ENCODE data around the gene CCDC88A. TPM values are rescaled to one million over a fixed set of nuclear protein-coding genes. Genes with fewer than 3 reads are reported as not detected.
"Not testable (repeated sequence)": the region's sequence is repeated elsewhere in the genome, so short reads cannot be mapped to it uniquely, and the experiment has no call there.

The CCDC88A gene
- total RNA-seq, 1 experiment from 2014 or later, result 21.6 TPM

GRCh38 chr2:55391615-55392242 is 27.9 kb downstream of the CCDC88A start:
- Histone ChIP-seq H3K36me3 (ENCODE audit: low read depth, low read length) (no peaks in the 10 kb centered on the region), H3K4me3 (ENCODE audit: low read length) (no peak overlapping the region), H3K9me2 (replicated peaks; ENCODE audit: low read length) (no peaks in the 10 kb centered on the region), H3K9me3 (ENCODE audit: low read length) (no peaks in the 10 kb centered on the region), H3K27me3 (ENCODE audit: low read length) (no peaks in the 10 kb centered on the region), H3K4me2 (ENCODE audit: low read length) (no peak overlapping the region), H3K4me1 (ENCODE audit: insufficient read depth, low read length) (no peaks in the 10 kb centered on the region), H4K20me1 (ENCODE audit: low read length) (no peaks in the 10 kb centered on the region), H3K79me2 (ENCODE audit: low read length) (no peaks in the 10 kb centered on the region), H3F3A (ENCODE audit: low read length, unreplicated experiment) (no peaks in the 10 kb centered on the region), H2AFZ (ENCODE audit: low read length) (no peak overlapping the region), H3K27ac (ENCODE audit: low read length) (no peak overlapping the region), H3K9ac (ENCODE audit: low read length) (no peak overlapping the region)
- POLR2A ChIA-PET (ENCODE audit: unreplicated experiment), result no interaction called here
- no TSS peak for BruUV-seq (replicated peaks)
- CTCF ChIA-PET, result no interaction called here
- TF ChIP-seq EZH2 (IDR thresholded peaks at IDR 0.05; ENCODE audit: low read length, unreplicated experiment), result no peak
- TF ChIP-seq EZH2phosphoT487 (IDR thresholded peaks at IDR 0.05; ENCODE audit: borderline replicate concordance, low read length), result no peak
- TF ChIP-seq CTCF (conservative IDR thresholded peaks at IDR 0.05; ENCODE audit: low read depth, low read length), result no peak
- no peak for ATAC-seq
- no peak for DNase-seq
- intact Hi-C loops (cut with micrococcal nuclease), result no loop called here

GRCh38 chr2:55391155-55391554 is 28.5 kb downstream of the CCDC88A start:
- Histone ChIP-seq H3K4me2 (ENCODE audit: low read length) (no peak overlapping the region), H3K9me2 (replicated peaks; ENCODE audit: low read length) (no peaks in the 10 kb centered on the region), H4K20me1 (ENCODE audit: low read length) (no peaks in the 10 kb centered on the region), H3F3A (ENCODE audit: low read length, unreplicated experiment) (no peaks in the 10 kb centered on the region), H3K9ac (ENCODE audit: low read length) (no peak overlapping the region), H3K79me2 (ENCODE audit: low read length) (no peaks in the 10 kb centered on the region), H3K36me3 (ENCODE audit: low read depth, low read length) (no peaks in the 10 kb centered on the region), H2AFZ (ENCODE audit: low read length) (no peak overlapping the region), H3K4me1 (ENCODE audit: insufficient read depth, low read length) (no peaks in the 10 kb centered on the region), H3K27me3 (ENCODE audit: low read length) (no peaks in the 10 kb centered on the region), H3K27ac (ENCODE audit: low read length) (no peak overlapping the region), H3K9me3 (ENCODE audit: low read length) (no peaks in the 10 kb centered on the region), H3K4me3 (ENCODE audit: low read length) (no peak overlapping the region)
- ChIA-PET POLR2A (ENCODE audit: unreplicated experiment) (no interaction called here), CTCF (no interaction called here)
- no peak for DNase-seq
- BruUV-seq (replicated peaks), result no TSS peak
- no peak for ATAC-seq
- no peak for TF ChIP-seq CTCF (conservative IDR thresholded peaks at IDR 0.05; ENCODE audit: low read depth, low read length)
- no peak for TF ChIP-seq EZH2phosphoT487 (IDR thresholded peaks at IDR 0.05; ENCODE audit: borderline replicate concordance, low read length)
- no peak for TF ChIP-seq EZH2 (IDR thresholded peaks at IDR 0.05; ENCODE audit: low read length, unreplicated experiment)
- intact Hi-C loops (cut with micrococcal nuclease), result no loop called here

GRCh38 chr2:55385516-55385915 is 34.1 kb downstream of the CCDC88A start:
- POLR2A ChIA-PET (ENCODE audit: unreplicated experiment), result interaction anchor here (0.6 kb wide), 1 partner anchor 134 kb away, joined by 14 read pairs; the partner anchor contains the start of gene CFAP36

More at GRCh38 chr2:55385516-55385915, 34.1 kb downstream of the CCDC88A start:
- H3K4me3 ChIP-seq (ENCODE audit: low read length); H4K20me1 ChIP-seq (ENCODE audit: low read length); H3K4me2 ChIP-seq (ENCODE audit: low read length); H3K27ac ChIP-seq (ENCODE audit: low read length); H3K9me3 ChIP-seq (ENCODE audit: low read length); CTCF ChIA-PET; H3K9ac ChIP-seq (ENCODE audit: low read length); H2AFZ ChIP-seq (ENCODE audit: low read length); H3K9me2 ChIP-seq (replicated peaks; ENCODE audit: low read length); BruUV-seq (replicated peaks); H3K79me2 ChIP-seq (ENCODE audit: low read length); H3K27me3 ChIP-seq (ENCODE audit: low read length); H3F3A ChIP-seq (ENCODE audit: low read length, unreplicated experiment); intact Hi-C loops (cut with micrococcal nuclease); H3K4me1 ChIP-seq (ENCODE audit: insufficient read depth, low read length); H3K36me3 ChIP-seq (ENCODE audit: low read depth, low read length); DNase-seq; ATAC-seq: not testable (repeated sequence)
